ENCODE data around the gene PLD5.
"Not testable (repeated sequence)": the region's sequence is repeated elsewhere in the genome, so short reads cannot be mapped to it uniquely, and the experiment has no call there.

Gene PLD5

GRCh38 chr1:242196101-242196500 lies 328.4 kb downstream of the PLD5 start:
- TF ChIP-seq CTCF (IDR thresholded peaks at IDR 0.05; ENCODE audit: insufficient read depth, low read length, poor library complexity, severe bottlenecking), result no peak
- Histone ChIP-seq H3K4me3 (replicated peaks; ENCODE audit: low read depth, low read length) (no peak overlapping the region), H3K27me3 (replicated peaks; ENCODE audit: control insufficient read depth, insufficient read depth, low read length) (no peaks in the 10 kb centered on the region), H3K36me3 (ENCODE audit: control insufficient read depth, insufficient read depth, low read length) (no peaks in the 10 kb centered on the region)
- DNase-seq (ENCODE audit: extremely low read depth, insufficient read length), result no peak

- no peaks in the 10 kb centered on the region for H3K36me3 ChIP-seq (ENCODE audit: control insufficient read depth, insufficient read depth, low read length)
- H3K27me3 ChIP-seq (replicated peaks; ENCODE audit: control insufficient read depth, insufficient read depth, low read length), result no peaks in the 10 kb centered on the region
- no peak overlapping the region for H3K4me3 ChIP-seq (replicated peaks; ENCODE audit: low read depth, low read length)
- TF ChIP-seq CTCF (IDR thresholded peaks at IDR 0.05; ENCODE audit: insufficient read depth, low read length, poor library complexity, severe bottlenecking), result peak; percentile 27
- DNase-seq (ENCODE audit: extremely low read depth, insufficient read length), result no peak
Observed at GRCh38 chr1:242189591-242189990, 334.9 kb downstream of the PLD5 start.

GRCh38 chr1:242187816-242188215 lies 336.7 kb downstream of the PLD5 start:
- Histone ChIP-seq H3K36me3 (ENCODE audit: control insufficient read depth, insufficient read depth, low read length) (no peaks in the 10 kb centered on the region), H3K4me3 (replicated peaks; ENCODE audit: low read depth, low read length) (no peak overlapping the region), H3K27me3 (replicated peaks; ENCODE audit: control insufficient read depth, insufficient read depth, low read length) (no peaks in the 10 kb centered on the region)
- DNase-seq (ENCODE audit: extremely low read depth, insufficient read length), result no peak
- TF ChIP-seq CTCF (IDR thresholded peaks at IDR 0.05; ENCODE audit: insufficient read depth, low read length, poor library complexity, severe bottlenecking), result no peak

GRCh38 chr1:242187171-242187570 lies 337.3 kb downstream of the PLD5 start:
- H3K4me3 ChIP-seq (replicated peaks; ENCODE audit: low read depth, low read length), result no peak overlapping the region
- no peak for TF ChIP-seq CTCF (IDR thresholded peaks at IDR 0.05; ENCODE audit: insufficient read depth, low read length, poor library complexity, severe bottlenecking)
- H3K27me3 ChIP-seq (replicated peaks; ENCODE audit: control insufficient read depth, insufficient read depth, low read length), result no peaks in the 10 kb centered on the region
- no peaks in the 10 kb centered on the region for H3K36me3 ChIP-seq (ENCODE audit: control insufficient read depth, insufficient read depth, low read length)
- no peak for DNase-seq (ENCODE audit: extremely low read depth, insufficient read length)

GRCh38 chr1:242185731-242186130 lies 338.8 kb downstream of the PLD5 start:
- no peak overlapping the region for H3K4me3 ChIP-seq (replicated peaks; ENCODE audit: low read depth, low read length)
- DNase-seq (ENCODE audit: extremely low read depth, insufficient read length), result no peak
- no peaks in the 10 kb centered on the region for H3K27me3 ChIP-seq (replicated peaks; ENCODE audit: control insufficient read depth, insufficient read depth, low read length)
- no peak for TF ChIP-seq CTCF (IDR thresholded peaks at IDR 0.05; ENCODE audit: insufficient read depth, low read length, poor library complexity, severe bottlenecking)
- no peaks in the 10 kb centered on the region for H3K36me3 ChIP-seq (ENCODE audit: control insufficient read depth, insufficient read depth, low read length)

- H3K4me3 ChIP-seq (replicated peaks; ENCODE audit: low read depth, low read length), result no peak overlapping the region
- no peak for DNase-seq (ENCODE audit: extremely low read depth, insufficient read length)
- no peak for TF ChIP-seq CTCF (IDR thresholded peaks at IDR 0.05; ENCODE audit: insufficient read depth, low read length, poor library complexity, severe bottlenecking)
- no peaks in the 10 kb centered on the region for H3K36me3 ChIP-seq (ENCODE audit: control insufficient read depth, insufficient read depth, low read length)
- no peaks in the 10 kb centered on the region for H3K27me3 ChIP-seq (replicated peaks; ENCODE audit: control insufficient read depth, insufficient read depth, low read length)
Observed at GRCh38 chr1:242184955-242185354, 339.5 kb downstream of the PLD5 start.

GRCh38 chr1:242179767-242180166 lies 344.7 kb downstream of the PLD5 start:
- H3K4me3 ChIP-seq (replicated peaks; ENCODE audit: low read depth, low read length); H3K27me3 ChIP-seq (replicated peaks; ENCODE audit: control insufficient read depth, insufficient read depth, low read length); H3K36me3 ChIP-seq (ENCODE audit: control insufficient read depth, insufficient read depth, low read length); DNase-seq (ENCODE audit: extremely low read depth, insufficient read length): not testable (repeated sequence)

Data from GM06990 (cell line).